Neural cell (in vitro differentiated cells): Measurements from ENCODE around the gene EIF2D. TPM values are rescaled to one million over a fixed set of nuclear protein-coding genes. Genes with fewer than 3 reads are reported as not detected.

ENCODE experiments used
- H2AFZ ChIP-seq: fragments of 200-600, 300-800 bp; sonication (generic), shearing (Covaris generic); 2 replicates; pipeline ENCODE4 v1.6.0; 2014; ENCODE audit warnings: low read depth, mild to moderate bottlenecking, antibody characterized with exemption, low read length, moderate library complexity
- H3F3A ChIP-seq: fragments of 200-600 bp; shearing (Covaris generic); 2 replicates; pipeline ENCODE4 v1.6.1; 2016; ENCODE audit warnings: mild to moderate bottlenecking, moderate library complexity, mixed read lengths, antibody characterized with exemption, low read length; ENCODE audit not compliant: insufficient read depth, poor library complexity, severe bottlenecking
- H3K27ac ChIP-seq: fragments of 200-600, 300-800 bp; sonication (generic), shearing (Covaris generic); 2 replicates; pipeline ENCODE4 v1.5.1; 2014; ENCODE audit warnings: mild to moderate bottlenecking, low read length, moderate library complexity
- H3K27me3 ChIP-seq: fragments of 300-800, 200-600 bp; sonication (generic), shearing (Covaris generic); 2 replicates; pipeline ENCODE4 v1.6.0; 2014; ENCODE audit warnings: mild to moderate bottlenecking, low read depth, low read length, moderate library complexity; ENCODE audit not compliant: insufficient read depth
- H3K36me3 ChIP-seq: fragments of 300-800, 200-600 bp; sonication (generic), shearing (Covaris generic); 2 replicates; pipeline ENCODE4 v1.5.1; 2014; ENCODE audit warnings: mild to moderate bottlenecking, antibody characterized with exemption, low read length, moderate library complexity; ENCODE audit not compliant: insufficient read depth
- H3K4me2 ChIP-seq: fragments of 300-800, 200-600 bp; sonication (generic), shearing (Covaris generic); 2 replicates; pipeline ENCODE4 v1.6.0; 2014; ENCODE audit warnings: mild to moderate bottlenecking, low read length
- H3K4me3 ChIP-seq: fragments of 300-800, 200-600 bp; sonication (generic), shearing (Covaris generic); 2 replicates; pipeline ENCODE4 v1.5.1; 2014; ENCODE audit warnings: mild to moderate bottlenecking, low read length, moderate library complexity
- H3K79me2 ChIP-seq: fragments of 200-600 bp; shearing (Covaris generic); replicated peaks from 2 replicates; pipeline ENCODE4 v1.6.0; 2014; ENCODE audit warnings: mild to moderate bottlenecking, low read length, moderate library complexity; ENCODE audit not compliant: insufficient read depth
- H3K9ac ChIP-seq: fragments of 300-800, 200-600 bp; sonication (generic), shearing (Covaris generic); 2 replicates; pipeline ENCODE4 v1.6.1; 2016; ENCODE audit warnings: mild to moderate bottlenecking, low read length, mixed read lengths
- H3K9me2 ChIP-seq: fragments of 200-600 bp; shearing (Covaris generic); 2 replicates; pipeline ENCODE4 v1.6.1; 2016; ENCODE audit warnings: mild to moderate bottlenecking, low read length, mixed read lengths; ENCODE audit not compliant: insufficient read depth
- H3K9me3 ChIP-seq: fragments of 200-600, 300-800 bp; sonication (generic), shearing (Covaris generic); 2 replicates; pipeline ENCODE4 v1.6.1; 2016; ENCODE audit warnings: mild to moderate bottlenecking, mixed run types, low read length, moderate library complexity, mixed read lengths
- H4K20me1 ChIP-seq: fragments of 200-600 bp; shearing (Covaris generic); 2 replicates; pipeline ENCODE4 v1.6.1; 2016; ENCODE audit warnings: mild to moderate bottlenecking, mixed run types; ENCODE audit not compliant: insufficient read depth
- EP300 ChIP-seq: fragments of 450-650 bp; conservative IDR thresholded peaks from 2 replicates; pipeline ENCODE4 v1.6.1; 2014; ENCODE audit warnings: antibody characterized with exemption, mild to moderate bottlenecking, moderate library complexity; ENCODE audit not compliant: poor library complexity, severe bottlenecking
- EZH2 ChIP-seq: fragments of 200-600, 300-800 bp; shearing (Covaris generic), sonication (generic); IDR thresholded peaks from 2 replicates; pipeline ENCODE4 v1.6.1; 2014; ENCODE audit warnings: antibody characterized with exemption, low read length, borderline replicate concordance, mild to moderate bottlenecking; ENCODE audit not compliant: insufficient read depth, poor library complexity, severe bottlenecking
- MXI1 ChIP-seq: fragments of 450-650 bp; conservative IDR thresholded peaks from 2 replicates; pipeline ENCODE4 v1.6.1; 2014; ENCODE audit warnings: antibody characterized with exemption, mild to moderate bottlenecking; ENCODE audit not compliant: poor library complexity, severe bottlenecking
- POLR2AphosphoS5 ChIP-seq: IDR thresholded peaks from 2 replicates; pipeline ENCODE4 v1.6.1; 2012
- RAD21 ChIP-seq: fragments of 450-650 bp; conservative IDR thresholded peaks from 2 replicates; pipeline ENCODE4 v1.6.1; 2014; ENCODE audit warnings: antibody characterized with exemption, mild to moderate bottlenecking, moderate library complexity
- SMC3 ChIP-seq: fragments of 450-650 bp; conservative IDR thresholded peaks from 2 replicates; pipeline ENCODE4 v1.6.1; 2014; ENCODE audit warnings: antibody characterized with exemption, mild to moderate bottlenecking, moderate library complexity; ENCODE audit not compliant: poor library complexity
- TAF1 ChIP-seq: IDR thresholded peaks from 2 replicates; pipeline ENCODE4 v1.6.1; 2012; ENCODE audit warnings: low read depth
- polyA plus RNA-seq: library from polyadenylated mRNA; depleted of rRNA; stranded (reverse); fragments of >200 nt; gene quantifications from 2 replicates; pipeline ENCODE4 v1.2.3, GENCODE V29; 2014
- TF ChIP-seq, protein P1 (sequence below): fragments of 450-650 bp; IDR thresholded peaks from 2 replicates; pipeline ENCODE4 v1.5.1; 2014; ENCODE audit warnings: antibody characterized with exemption, mild to moderate bottlenecking, moderate library complexity; ENCODE audit not compliant: poor library complexity, severe bottlenecking
- TF ChIP-seq, protein P2 (sequence below): IDR thresholded peaks from 2 replicates; pipeline ENCODE4 v1.6.1; 2012; ENCODE audit warnings: borderline replicate concordance

Gene EIF2D
- polyA plus RNA-seq, 1 donor from 2014 or later, result 37.1 TPM

DNA sequence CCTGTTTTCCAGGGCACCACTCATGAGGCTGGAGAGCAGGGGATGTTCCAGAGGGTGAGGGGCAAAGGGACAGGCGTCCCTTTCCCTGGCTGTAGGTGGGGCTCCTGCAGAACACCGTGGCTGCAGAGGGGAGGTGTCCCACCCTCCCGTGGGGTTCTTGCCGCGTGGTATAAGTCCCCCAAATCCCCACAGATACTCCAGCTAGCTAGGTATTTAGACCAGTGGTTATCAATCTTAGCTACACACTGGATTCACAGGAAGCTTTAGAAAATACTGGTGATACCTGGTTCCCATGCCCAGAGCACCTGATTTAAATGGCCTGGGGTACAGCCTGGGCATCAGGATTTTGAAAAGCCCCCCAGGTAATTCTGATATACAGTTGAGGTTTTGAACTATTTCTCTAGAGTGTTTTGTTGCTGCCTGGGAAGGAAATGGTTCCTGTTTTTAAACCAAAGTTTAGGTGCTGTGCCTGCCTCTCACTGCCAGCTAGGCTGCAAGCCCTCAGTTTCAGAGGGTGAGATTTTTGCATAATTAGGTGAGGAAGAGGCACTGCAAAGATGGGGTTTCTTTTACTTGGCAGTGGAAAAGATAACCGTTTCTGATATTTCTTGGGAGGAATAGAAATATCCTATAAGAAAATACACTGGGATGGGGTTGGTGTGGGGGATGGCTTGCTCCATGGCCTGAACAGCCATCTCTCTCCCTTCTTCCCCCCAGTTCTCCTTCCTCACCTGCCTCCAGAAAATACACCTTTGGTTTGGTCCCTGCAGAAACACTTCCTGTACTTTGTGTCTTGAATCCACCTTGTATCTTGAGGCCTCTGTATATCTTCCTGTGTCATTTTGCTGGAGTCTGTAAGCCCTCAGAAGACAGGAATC lies 53.2 kb downstream of the EIF2D start:
- H3F3A ChIP-seq, result no peaks in the 10 kb centered on the region
- no peaks in the 10 kb centered on the region for H3K36me3 ChIP-seq
- H3K79me2 ChIP-seq, result no peaks in the 10 kb centered on the region
- no peaks in the 10 kb centered on the region for H3K9me3 ChIP-seq
- no peaks in the 10 kb centered on the region for H3K9me2 ChIP-seq
- peak overlapping the region; percentile 76 for H3K4me3 ChIP-seq
- peak overlapping the region; percentile 45 for H3K4me2 ChIP-seq
- H3K27ac ChIP-seq, result peak overlapping the region; percentile 79
- H2AFZ ChIP-seq, result no peak overlapping the region
- no peak for TF ChIP-seq EZH2
- TF ChIP-seq TAF1, result no peak
- no peak for TF ChIP-seq RAD21
- TF ChIP-seq MXI1, result no peak
- TF ChIP-seq, protein P1, sequence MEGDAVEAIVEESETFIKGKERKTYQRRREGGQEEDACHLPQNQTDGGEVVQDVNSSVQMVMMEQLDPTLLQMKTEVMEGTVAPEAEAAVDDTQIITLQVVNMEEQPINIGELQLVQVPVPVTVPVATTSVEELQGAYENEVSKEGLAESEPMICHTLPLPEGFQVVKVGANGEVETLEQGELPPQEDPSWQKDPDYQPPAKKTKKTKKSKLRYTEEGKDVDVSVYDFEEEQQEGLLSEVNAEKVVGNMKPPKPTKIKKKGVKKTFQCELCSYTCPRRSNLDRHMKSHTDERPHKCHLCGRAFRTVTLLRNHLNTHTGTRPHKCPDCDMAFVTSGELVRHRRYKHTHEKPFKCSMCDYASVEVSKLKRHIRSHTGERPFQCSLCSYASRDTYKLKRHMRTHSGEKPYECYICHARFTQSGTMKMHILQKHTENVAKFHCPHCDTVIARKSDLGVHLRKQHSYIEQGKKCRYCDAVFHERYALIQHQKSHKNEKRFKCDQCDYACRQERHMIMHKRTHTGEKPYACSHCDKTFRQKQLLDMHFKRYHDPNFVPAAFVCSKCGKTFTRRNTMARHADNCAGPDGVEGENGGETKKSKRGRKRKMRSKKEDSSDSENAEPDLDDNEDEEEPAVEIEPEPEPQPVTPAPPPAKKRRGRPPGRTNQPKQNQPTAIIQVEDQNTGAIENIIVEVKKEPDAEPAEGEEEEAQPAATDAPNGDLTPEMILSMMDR, result no peak
- TF ChIP-seq EP300, result no peak
- TF ChIP-seq, protein P2, sequence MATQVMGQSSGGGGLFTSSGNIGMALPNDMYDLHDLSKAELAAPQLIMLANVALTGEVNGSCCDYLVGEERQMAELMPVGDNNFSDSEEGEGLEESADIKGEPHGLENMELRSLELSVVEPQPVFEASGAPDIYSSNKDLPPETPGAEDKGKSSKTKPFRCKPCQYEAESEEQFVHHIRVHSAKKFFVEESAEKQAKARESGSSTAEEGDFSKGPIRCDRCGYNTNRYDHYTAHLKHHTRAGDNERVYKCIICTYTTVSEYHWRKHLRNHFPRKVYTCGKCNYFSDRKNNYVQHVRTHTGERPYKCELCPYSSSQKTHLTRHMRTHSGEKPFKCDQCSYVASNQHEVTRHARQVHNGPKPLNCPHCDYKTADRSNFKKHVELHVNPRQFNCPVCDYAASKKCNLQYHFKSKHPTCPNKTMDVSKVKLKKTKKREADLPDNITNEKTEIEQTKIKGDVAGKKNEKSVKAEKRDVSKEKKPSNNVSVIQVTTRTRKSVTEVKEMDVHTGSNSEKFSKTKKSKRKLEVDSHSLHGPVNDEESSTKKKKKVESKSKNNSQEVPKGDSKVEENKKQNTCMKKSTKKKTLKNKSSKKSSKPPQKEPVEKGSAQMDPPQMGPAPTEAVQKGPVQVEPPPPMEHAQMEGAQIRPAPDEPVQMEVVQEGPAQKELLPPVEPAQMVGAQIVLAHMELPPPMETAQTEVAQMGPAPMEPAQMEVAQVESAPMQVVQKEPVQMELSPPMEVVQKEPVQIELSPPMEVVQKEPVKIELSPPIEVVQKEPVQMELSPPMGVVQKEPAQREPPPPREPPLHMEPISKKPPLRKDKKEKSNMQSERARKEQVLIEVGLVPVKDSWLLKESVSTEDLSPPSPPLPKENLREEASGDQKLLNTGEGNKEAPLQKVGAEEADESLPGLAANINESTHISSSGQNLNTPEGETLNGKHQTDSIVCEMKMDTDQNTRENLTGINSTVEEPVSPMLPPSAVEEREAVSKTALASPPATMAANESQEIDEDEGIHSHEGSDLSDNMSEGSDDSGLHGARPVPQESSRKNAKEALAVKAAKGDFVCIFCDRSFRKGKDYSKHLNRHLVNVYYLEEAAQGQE, result no peak
- TF ChIP-seq SMC3, result no peak
- TF ChIP-seq POLR2AphosphoS5, result no peak
- no peaks in the 10 kb centered on the region for H4K20me1 ChIP-seq
- no peaks in the 10 kb centered on the region for H3K27me3 ChIP-seq
- peak overlapping the region; percentile 50 for H3K9ac ChIP-seq

DNA sequence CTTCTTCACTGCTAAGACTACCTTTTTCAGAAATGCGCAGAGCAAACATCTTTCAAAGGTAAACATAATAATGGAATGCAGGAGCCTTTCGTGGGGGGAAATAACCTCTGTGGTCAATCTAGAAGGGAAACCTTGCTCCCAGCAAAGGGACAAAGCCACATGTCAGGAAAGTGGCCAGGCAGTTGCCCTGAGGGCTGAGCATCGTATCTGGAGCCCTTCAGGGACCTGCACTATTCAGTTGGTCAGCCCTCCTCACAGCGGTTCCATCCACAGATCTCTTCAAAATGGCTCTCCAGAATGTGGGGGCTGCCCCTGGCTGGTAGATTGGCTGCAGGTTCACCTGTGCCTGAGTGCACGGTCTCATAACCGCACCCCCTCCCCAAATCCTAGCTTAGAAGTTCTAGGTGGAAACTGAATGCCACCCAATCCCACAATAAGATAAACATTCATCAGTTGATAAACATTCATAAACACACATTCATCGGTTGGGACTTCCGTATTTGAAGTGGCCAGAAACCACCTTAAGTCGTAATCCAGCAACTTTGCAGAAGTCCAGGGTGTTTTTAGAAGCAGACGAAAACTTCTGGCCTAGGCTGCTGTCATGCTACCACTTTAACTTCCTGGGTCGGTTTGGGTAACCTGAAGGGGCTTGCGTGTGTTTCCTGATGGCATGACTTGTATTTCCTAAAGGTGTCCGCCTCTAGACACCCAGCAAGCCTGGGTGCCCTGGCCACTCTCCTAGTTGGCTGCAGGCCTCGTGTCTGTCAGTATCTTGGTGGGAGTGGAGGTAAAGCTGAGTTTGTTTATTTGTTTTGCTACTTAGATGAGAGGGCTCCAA lies 54.4 kb downstream of the EIF2D start:
- peak overlapping the region; percentile 76 for H3K4me3 ChIP-seq
- H2AFZ ChIP-seq, result peak overlapping the region; percentile 57
- no peaks in the 10 kb centered on the region for H3K36me3 ChIP-seq
- no peaks in the 10 kb centered on the region for H3F3A ChIP-seq
- no peaks in the 10 kb centered on the region for H3K27me3 ChIP-seq
- H3K27ac ChIP-seq, result peak overlapping the region; percentile 56
- H3K9me3 ChIP-seq, result no peaks in the 10 kb centered on the region
- H3K79me2 ChIP-seq, result no peaks in the 10 kb centered on the region
- H3K9ac ChIP-seq, result peak overlapping the region; percentile 78
- H4K20me1 ChIP-seq, result no peaks in the 10 kb centered on the region
- H3K4me2 ChIP-seq, result peak overlapping the region; percentile 67
- H3K9me2 ChIP-seq, result no peaks in the 10 kb centered on the region
- TF ChIP-seq POLR2AphosphoS5, result no peak
- TF ChIP-seq EP300, result no peak
- no peak for TF ChIP-seq MXI1
- TF ChIP-seq, protein P2, result no peak
- TF ChIP-seq SMC3, result no peak
- no peak for TF ChIP-seq TAF1
- no peak for TF ChIP-seq RAD21
- TF ChIP-seq EZH2, result no peak
- TF ChIP-seq, protein P1, result no peak
